AG04450 (cell line): ENCODE measurements around the gene CNRIP1. TPM values are rescaled to one million over a fixed set of nuclear protein-coding genes. Genes with fewer than 3 reads are reported as not detected.

Experiments
- CTCF ChIA-PET: fragments of 300-600, 350-600 bp; formaldehyde crosslinking; extraction: SDS; loops from one replicate; lab custom pipeline; 2022; ENCODE audit warnings: antibody characterized with exemption, inconsistent platforms; lab: Charles Lee
- POLR2A ChIA-PET: fragments of 350-600 bp; formaldehyde crosslinking; extraction: SDS; loops from one replicate; lab custom pipeline; 2021; ENCODE audit warnings: antibody characterized with exemption, inconsistent platforms; lab: Yijun Ruan, JAX
- DNase-seq: peaks from one replicate; pipeline ENCODE4 v3.0.0-alpha.2; 2011; ENCODE audit warnings: low read depth, low spot score
- H3K27ac ChIP-seq: one replicate; pipeline ENCODE4 v1.5.1; 2012; ENCODE audit warnings: low read depth, low read length, control low read depth
- H3K27me3 ChIP-seq: one replicate; pipeline ENCODE4 v1.6.0; 2012; ENCODE audit warnings: low read length; ENCODE audit not compliant: control insufficient read depth, insufficient read depth
- H3K4me3 ChIP-seq: 2 replicates; pipeline ENCODE4 v1.5.1; 2011; ENCODE audit warnings: mild to moderate bottlenecking, low read depth, low read length, control low read depth
- H3K9me3 ChIP-seq: 2 replicates; pipeline ENCODE4 v1.5.1; 2012; ENCODE audit warnings: low read length; ENCODE audit not compliant: control insufficient read depth, insufficient read depth
- CTCF ChIP-seq: IDR thresholded peaks from 2 replicates; pipeline ENCODE4 v1.5.1; 2011; ENCODE audit warnings: low read depth, low read length, control low read depth, inconsistent platforms
- polyA plus RNA-seq: library from polyadenylated mRNA; depleted of rRNA; stranded (reverse); fragments of >200 nt; gene quantifications from 2 replicates; pipeline ENCODE4 v1.2.3, GENCODE V29; 2011

CNRIP1 gene
- polyA plus RNA-seq, 1 experiment: 61.6 TPM

- no peak for DNase-seq
- H3K27ac ChIP-seq: no peak overlapping the region
- H3K9me3 ChIP-seq: no peaks in the 10 kb centered on the region
- H3K4me3 ChIP-seq: no peak overlapping the region
- POLR2A ChIA-PET: no interaction called here
- TF ChIP-seq CTCF: no peak
- H3K27me3 ChIP-seq: no peaks in the 10 kb centered on the region
- CTCF ChIA-PET: interaction anchor here (1.1 kb wide), 1 partner anchor 9 kb away, joined by 3 read pairs; no protein-coding TSS in a partner anchor
Observed at GRCh38 chr2:68366083-68366560, 46.4 kb upstream of the CNRIP1 start.

- Histone ChIP-seq H3K4me3 (no peak within 1 kb of the TSS), H3K27ac (no peak within 1 kb of the TSS), H3K9me3 (no peaks in the 10 kb centered on the region), H3K27me3 (no peaks in the 10 kb centered on the region)
- TF ChIP-seq CTCF: no peak
- no peak for DNase-seq
- ChIA-PET CTCF (no interaction called here), POLR2A (no interaction called here)
Observed at GRCh38 chr2:68365087-68365486, 45.3 kb upstream of the CNRIP1 start, which contains the start of gene PLEK. TSS of gene PLEK (plus strand) at chr2:68365282. CDS start at chr2:68365352, 70 bp downstream.

GRCh38 chr2:68363721-68364120 lies 44.0 kb upstream of the CNRIP1 start:
- TF ChIP-seq CTCF: no peak
- ChIA-PET CTCF (no interaction called here), POLR2A (no interaction called here)
- H3K9me3 ChIP-seq: no peaks in the 10 kb centered on the region
- no peak overlapping the region for H3K4me3 ChIP-seq
- H3K27ac ChIP-seq: no peak overlapping the region
- no peaks in the 10 kb centered on the region for H3K27me3 ChIP-seq
- DNase-seq: no peak

- POLR2A ChIA-PET: no interaction called here
Observed at GRCh38 chr2:68362749-68363148, 43.0 kb upstream of the CNRIP1 start.

GRCh38 chr2:68362069-68362468 lies 42.3 kb upstream of the CNRIP1 start:
- Histone ChIP-seq H3K9me3 (no peaks in the 10 kb centered on the region), H3K27me3 (no peaks in the 10 kb centered on the region), H3K27ac (no peak overlapping the region), H3K4me3 (no peak overlapping the region)
- peak; percentile 59 for TF ChIP-seq CTCF
- ChIA-PET POLR2A (no interaction called here), CTCF (no interaction called here)
- DNase-seq: no peak

More at GRCh38 chr2:68362749-68363148, 43.0 kb upstream of the CNRIP1 start:
- CTCF ChIA-PET: no interaction called here
- Histone ChIP-seq H3K27me3 (no peaks in the 10 kb centered on the region), H3K4me3 (no peak overlapping the region), H3K27ac (no peak overlapping the region), H3K9me3 (no peaks in the 10 kb centered on the region)
- TF ChIP-seq CTCF: no peak
- DNase-seq: no peak
